HG03135 (cell line): ENCODE data around the gene MYLK3.
"Not testable (repeated sequence)": the region's sequence is repeated elsewhere in the genome, so short reads cannot be mapped to it uniquely, and the experiment has no call there.

ENCODE experiments used
- ATAC-seq: cut with Tn5 transposase; IDR thresholded peaks from one replicate; pipeline ENCODE4 v1.9.1; 2021; ENCODE audit warnings: mild to moderate bottlenecking, moderate library complexity; ENCODE audit not compliant: unreplicated experiment

MYLK3 gene

DNA sequence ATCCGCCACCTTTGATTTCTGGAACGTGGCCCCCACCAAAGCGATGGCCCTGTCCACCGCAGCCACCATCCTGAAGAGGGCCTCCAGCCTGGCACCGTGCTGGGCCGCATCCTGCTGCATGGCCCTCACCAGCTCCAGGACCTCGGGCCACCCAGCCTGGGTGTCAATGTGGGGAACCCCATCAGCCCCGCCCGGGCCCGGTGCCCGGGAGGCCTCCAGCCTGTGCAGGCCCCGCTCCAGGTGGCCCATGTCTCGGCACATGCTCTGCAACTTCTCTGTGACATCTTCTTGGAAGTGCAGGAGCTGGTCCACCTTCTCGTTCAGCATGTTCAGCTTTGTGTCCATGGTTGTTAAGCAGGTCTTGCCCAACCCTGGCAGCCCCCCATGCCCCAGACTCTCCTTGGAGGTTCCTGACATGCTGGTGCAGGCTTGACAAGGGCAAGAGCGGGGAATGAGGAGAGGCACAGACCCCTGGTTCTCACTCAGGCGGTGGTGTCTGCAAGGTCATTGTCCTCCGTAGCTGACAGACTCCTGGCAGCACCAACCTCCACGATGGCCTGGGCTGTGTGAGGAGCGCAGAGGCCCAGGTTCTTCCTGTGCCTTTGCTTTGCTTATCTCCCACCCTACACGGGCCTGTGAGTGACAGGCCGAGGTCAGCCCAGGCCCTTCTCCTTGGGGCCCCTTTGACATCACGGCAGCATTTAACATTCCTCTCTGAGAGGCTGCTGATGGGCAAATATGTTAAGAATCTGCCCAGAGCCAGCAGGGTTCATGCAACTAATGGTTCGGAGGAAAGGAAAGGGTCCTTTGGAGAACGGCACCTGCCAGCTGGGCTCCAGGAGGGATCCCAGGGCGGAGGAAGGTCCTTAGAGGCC is at the start of gene MYLK3:
TSS of gene MYLK3 (minus strand) at position 568 of the 875 bp plus-strand sequence. CDS start at position 417, 151 bp downstream.
- ATAC-seq, result no peak

DNA sequence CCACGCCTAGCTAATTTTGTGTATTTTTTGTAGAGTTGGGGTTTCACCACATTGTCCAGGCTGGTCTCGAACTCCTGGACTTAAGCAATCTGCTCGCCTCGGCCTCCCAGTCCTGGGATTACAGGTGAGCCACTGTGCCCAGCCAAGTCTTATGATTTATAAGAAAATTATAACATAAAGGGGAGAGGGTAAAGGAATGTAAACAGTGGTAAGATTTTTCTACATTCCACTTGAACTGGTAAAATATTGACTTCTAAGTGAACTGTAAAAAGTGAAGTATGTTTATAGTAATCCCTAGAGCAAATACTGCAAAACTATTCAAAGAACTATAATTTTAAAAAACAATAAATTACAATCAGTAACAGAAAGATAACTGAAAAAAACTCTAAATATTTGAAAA is 49.4 kb upstream of the MYLK3 start:
- no peak for ATAC-seq

DNA sequence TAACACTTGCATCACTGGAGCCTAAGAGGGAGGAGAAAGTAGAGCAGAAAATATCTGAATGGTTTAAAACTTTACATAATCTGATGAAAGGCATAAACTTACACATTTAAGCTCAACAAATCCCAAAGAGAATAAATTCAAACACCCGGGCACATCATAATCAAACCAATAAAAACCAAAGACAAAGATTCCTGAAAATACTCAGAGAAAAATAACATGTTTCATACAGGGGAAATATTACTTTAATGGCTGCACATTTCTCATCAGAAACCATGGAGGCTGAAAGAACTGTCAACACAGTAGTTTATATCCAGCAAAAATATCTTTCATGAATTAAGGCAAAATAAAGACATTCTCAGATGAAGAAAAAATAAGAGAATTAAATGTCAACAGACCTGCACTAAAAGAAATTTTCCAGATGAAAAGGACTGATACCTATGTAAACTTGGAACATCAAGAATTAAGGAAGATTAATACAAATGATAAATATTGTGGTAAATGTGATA is 48.7 kb upstream of the MYLK3 start:
- ATAC-seq, result no peak

DNA sequence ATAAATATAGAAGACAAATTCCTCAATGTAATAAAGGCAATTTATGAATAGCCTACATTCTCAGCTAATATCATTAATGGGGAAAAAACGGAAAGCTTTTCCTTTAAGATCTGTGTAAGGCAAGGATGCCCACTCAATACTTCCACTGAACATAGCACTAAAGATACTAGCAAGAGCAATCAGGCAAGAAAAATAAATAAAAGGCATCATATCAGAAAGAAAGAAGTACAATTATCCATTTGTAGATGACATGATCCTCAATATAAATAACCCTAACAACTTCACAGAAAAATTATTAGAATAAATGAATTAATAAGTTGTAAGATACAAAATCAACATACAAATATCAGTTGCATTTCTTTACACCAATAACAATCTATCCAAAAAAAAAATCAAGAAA is 45.7 kb upstream of the MYLK3 start:
- no peak for ATAC-seq

DNA sequence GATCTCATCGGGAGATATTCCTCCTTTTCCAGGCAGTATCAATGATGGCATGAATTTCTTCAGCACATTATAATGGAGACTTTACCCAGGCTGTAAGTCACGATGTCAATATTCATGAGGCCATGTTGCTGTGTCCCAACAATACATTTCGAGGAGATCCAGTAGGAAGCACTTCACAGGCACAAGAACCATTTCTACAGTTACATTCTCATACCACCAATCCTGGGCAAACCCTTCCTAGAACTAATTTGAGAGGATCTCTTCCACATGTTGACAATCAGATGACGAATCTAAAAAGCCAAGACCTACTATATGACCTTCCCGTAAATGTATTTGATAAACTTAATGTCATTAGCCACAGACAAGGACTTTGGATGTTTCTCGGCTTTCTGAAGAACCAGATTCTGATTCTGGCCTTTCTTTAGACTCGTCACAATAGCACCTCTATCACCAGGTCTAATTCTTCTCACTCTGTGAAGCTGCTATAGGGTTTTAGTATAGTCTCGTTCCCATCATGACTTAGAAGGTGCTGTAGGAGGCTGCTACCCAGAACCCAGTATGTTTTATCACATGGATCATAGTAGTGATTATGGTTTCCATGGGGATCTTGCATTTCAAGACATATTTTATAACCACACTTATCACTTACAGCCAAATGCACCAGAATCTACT is 42.6 kb upstream of the MYLK3 start:
- no peak for ATAC-seq

DNA sequence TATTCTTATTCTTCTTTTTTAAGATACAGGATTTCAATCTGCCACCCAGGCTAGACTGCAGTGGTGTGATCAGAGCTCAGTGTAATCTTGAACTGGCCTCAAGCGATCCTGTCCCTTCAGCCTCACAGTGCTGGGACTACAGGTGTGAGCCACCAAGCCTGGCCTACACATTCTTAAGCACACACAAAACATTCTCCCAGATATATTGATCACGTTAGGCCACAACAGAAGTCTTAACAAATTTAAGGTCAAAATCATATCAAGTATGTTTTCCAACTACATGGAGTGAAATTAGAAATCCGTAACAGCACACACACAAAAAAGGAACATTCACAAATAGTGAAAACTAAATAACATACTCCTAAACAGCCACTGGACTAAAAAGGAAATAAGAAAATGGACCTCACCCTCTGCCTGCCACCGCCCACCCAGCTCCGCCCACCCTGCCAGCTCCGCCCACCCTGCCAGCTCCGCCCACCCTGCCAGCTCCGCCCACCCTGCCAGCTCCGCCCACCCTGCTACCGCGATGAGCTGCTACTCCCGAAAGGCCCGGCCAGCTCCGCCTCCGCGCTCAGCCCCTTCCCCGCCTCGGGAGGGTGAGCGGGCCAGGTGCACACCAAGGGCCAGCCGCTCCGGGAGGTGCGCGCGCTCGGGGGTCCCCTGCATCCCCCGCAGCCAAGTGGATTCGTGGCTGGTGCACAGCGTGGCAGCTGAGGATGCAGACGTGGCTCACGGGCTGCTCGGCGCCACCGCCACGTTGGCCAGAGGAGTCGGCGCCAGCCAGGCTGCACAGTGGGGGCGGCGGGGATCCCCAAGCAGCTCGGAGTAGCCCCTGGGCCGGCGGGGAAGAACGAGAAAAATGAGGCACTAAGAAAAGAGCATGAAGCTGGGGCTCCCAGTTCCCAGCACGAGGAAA is 41.6 kb upstream of the MYLK3 start:
- ATAC-seq, result peak; percentile 81

DNA sequence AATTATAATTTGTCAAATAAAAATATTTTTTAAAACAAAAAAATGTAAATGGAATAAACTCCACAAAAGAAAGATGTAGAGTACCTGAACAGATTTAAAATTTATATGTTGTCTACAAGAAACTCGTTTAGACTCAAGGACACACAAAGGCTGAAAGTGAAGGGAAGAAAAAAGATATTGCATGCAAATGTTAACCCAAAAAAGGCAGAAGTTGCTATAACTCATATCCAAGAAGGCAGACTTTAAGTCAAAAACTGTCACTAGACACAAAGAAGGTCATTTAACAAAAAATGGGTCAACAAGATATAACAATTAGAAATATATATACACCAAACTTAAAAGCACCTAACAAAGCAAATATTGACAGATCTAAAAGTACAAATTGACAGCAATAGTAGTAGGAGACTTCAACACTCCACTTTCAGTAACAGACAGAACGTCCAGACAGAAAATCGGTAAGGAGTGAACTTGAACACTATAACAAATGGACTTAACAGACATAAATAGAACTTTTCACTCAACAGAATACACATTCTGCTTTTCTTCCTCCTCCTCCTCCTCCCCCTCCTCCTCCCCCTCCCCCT is 40.8 kb upstream of the MYLK3 start:
- ATAC-seq, result no peak

DNA sequence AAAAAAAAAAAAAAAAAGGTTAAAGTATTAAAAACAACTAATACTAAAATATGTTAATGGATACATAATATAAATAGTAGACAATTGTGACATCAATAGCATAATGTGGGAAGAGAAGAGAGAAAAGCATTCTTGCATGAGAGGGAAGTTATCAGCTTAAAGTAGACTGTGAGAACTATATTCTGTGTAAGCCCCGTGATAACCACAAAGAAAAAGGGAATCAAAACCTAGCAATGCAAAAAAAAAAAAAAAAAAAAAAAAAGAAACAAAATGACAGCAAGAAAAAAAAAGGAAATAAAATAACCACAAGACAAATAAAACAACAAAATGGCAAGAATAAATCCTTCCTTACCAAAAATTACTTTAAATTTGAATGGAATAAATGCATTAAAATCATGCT is 39.8 kb upstream of the MYLK3 start:
- ATAC-seq, result no peak

DNA sequence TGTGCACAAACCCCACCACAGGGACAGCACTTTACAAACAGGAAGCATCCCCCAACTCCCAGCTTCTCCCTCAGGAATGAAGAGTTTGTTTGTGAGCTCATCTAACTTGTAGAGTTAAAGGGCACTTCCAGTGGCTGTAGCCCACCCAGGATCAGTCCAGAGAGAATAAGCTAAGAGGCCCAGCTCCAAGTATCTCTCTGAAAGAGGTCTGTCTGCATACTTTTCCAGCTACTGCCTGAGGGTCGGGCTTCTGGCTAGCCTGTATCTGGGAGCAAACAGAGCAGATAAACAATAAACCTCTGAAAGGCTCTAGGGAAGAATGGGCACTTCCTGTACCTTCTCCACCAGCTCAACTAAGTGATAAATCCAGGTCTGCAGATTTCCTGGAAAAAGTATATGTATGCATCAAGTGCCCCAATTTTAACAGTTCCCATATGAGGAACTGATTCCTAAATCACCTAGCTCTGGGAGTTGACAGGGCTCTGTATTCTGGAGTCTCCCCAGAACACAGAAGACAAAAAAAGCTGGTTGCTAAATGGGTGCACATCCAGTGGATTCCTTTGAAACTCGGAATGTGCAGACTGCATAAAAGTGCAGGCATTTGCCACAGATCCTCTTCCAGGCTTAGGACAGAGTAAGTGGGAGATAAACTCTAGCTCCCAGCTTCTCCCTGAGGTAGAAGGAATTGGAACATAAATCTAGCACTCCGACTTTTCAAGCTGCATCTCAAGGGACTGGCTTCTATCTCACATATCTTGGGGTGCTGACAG is 37.1 kb upstream of the MYLK3 start:
- no peak for ATAC-seq

DNA sequence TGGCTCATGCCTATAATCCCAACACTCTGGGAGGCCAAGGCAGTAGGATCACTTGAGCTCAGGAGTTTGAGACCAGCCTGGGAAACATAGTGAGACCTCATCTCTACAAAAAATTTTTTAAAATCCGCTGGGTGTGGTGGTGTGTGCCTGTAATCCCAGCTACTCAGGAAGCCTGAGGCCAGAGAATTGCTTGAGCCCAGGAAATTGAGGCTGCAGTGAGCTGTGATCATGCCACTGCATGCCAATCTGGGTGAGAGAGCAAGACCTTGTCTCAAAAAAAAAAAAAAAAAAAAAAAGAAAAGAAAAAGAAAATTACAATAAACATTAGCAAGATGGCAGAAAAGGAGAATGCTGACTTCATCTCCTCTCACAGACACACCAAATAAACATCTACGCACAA is 36.4 kb upstream of the MYLK3 start:
- ATAC-seq, result not testable (repeated sequence)

DNA sequence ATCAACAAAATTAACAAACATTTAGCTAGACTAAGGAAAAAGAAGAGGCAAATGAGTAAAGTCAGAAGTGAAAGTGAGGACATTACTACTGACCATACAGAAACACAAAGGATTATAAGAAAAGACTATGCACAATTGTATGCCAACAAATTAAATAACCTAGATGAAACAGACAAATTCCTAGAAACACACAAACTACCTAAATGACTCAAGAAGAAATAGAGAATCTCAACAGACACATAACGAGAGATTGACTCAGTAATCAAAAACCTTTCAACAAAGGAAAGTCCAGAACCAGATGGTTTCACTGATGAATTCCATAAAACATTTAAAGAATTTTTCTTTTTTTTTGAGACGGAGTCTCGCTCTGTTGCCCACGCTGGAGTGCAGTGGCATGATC is 35.7 kb upstream of the MYLK3 start:
- no peak for ATAC-seq

DNA sequence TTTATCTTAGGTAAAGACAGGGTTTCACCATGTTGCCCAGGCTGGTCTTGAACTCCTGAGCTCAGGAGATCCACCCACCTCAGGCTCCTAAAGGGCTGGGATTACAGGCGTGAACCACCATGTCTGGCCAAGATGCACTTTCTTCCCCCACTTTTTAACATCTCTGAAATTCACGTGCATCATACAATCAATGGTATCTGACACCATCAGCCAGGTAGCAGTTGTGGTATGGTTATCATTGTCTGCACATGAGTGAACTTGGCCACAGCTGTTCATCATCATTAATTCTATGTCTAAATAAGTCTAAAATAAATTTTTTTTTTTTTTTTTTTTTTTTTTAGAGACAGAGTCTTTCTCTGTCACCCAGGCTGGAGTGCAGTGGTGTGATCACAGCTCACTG is 34.2 kb upstream of the MYLK3 start:
- ATAC-seq, result no peak

DNA sequence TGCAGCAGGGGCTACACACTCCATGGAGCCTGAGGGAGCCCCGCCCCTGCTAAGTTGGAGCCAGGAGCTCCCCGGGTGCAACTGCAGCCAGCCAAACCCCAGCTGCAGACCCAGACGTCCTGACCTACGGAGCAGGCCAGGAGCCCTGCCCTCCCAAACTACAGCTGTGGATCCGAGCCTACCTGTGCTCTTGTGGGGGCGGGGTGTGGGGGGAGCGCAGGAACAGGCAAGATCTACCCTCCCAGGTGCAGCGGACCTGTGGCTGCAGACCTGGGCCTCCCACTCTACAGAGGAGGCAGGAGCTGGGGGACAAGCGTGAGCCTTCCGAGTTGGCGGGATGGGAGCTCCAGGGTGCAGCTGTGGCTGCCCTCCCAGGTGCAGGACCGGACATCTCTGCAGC is 29.7 kb upstream of the MYLK3 start:
- no peak for ATAC-seq

DNA sequence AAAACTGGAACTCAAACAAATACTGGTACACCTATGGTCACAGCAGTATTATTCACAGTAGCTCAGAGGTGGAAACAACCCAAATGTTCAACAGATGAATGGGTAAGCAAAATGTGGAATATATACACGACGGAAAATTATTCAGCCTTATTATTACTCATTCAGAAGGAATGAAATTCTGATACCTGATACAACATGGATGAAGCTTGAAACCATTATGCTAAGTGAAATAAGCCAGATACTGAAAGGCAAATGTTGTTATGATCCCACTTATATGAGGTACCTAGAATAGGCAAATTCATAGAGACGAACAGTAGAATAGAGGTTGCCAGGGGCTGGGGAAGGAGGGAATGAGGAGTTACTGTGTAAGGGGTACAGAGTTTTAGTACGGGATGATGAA is 27.1 kb upstream of the MYLK3 start:
- no peak for ATAC-seq

DNA sequence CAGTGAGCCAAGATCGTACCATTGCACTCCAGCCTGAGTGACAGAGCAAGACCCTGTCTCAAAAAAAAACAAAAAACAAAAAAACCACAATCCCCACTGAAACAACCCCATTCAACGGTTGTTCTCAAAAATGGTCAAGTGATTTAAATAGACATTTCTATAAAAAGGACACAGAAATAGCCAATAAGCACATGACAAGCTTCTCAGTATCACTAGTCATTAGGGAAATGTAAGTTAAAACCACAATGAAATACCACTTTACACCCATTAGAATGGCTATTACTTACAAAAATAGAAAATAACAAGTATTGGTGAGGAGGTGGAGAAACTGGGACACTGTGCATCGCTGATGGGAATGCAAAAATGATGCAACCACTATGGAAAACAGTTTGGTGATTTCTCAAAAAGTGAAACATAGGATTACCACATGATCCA is 26.6 kb upstream of the MYLK3 start:
- no peak for ATAC-seq

DNA sequence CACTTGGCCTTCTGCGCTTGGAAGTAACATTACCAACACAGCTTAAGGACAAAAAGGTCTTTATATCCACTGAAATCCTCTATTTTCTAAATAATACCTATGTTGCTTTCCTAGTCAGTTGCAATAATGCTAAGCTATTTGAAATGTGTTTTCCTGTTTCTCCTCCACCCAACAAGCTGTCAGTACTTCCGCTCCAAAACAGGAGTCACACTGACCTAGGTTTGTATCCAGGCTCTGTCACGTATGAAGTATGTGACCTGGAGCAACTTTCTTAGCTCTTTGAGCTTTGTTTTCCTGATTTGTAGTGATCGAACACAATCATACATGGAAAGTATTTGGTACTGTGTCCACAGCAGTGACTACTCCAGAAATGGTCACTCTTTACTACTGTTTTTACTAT is 24.3 kb upstream of the MYLK3 start:
- no peak for ATAC-seq

DNA sequence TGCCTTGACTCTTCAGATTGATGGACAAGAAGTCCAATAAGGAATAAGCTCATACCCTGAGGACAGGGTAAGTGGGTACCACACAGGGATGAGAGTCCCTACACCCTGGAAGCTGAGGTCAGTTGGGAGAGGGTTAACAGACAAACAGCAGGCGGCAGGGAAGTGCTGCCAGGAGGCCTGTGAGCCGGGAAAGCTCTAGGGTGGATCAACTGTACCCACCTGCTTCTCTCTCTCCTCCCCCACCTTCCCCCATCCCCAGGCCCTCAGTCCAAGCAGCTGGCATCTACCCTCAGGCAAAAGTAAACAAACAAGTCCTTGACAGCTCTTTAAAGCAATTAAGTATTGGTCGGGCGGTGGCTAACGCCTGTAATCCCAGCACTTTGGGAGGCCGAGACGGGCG is 20.7 kb upstream of the MYLK3 start:
- ATAC-seq, result no peak

DNA sequence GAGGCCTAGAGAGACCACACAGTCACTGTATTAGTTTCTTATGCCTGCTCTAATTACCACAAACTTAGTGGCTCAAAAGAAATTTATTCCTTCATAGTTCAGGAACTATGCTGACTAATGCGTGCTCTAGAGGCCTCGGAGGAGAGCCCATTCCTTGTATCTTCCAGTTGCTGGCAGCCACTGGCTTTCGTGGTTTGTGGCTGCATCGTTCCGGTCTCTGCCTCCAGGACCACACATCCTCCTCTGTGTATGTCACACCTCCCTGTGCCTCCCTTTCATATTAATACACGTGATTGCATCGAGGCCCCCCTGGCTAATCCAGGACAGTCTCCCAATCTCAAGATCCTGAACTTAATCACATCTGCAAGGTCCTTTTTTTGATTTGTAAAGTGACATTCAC is 16.9 kb upstream of the MYLK3 start:
- ATAC-seq, result no peak

DNA sequence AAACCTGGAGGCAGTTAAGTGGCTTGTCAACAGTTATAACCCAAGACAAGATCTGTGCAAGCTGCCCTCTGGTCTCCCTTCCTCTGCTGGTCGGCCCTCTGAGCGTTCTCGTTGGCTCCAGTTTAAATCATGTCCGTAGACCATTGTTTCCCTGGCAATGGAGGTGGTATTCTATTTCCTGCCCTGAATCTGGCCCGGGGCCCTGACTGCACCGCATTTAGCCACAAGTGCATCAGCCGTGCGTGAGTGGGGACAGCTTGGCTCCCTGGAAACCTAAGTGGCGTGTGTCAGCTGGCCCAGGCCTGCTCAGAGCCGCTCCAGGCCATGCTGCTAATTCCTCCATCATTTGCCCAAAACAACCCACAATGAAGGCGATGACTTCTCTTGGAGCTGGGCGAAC is 15.0 kb upstream of the MYLK3 start:
- no peak for ATAC-seq

DNA sequence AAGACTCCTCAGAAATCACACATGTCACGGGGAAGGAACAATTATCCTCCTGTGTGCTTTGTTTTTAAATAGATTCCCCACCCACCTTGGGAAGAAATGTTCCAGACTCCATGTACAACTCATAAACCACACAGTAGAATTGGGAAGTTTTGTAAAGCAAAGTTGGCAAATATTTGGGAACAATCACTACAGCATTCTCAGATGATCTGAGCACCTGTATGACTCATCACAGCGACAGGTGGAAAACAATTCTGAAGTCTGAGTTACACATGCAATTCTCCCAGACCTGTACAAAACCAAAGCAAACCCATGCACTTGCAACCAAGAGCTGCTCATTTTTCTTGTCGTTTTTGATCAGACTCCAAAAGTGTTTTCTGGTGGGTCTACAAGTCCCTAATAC is 14.4 kb upstream of the MYLK3 start:
- no peak for ATAC-seq
